ENCODE measurements around the gene STAP2.

The STAP2 gene

DNA sequence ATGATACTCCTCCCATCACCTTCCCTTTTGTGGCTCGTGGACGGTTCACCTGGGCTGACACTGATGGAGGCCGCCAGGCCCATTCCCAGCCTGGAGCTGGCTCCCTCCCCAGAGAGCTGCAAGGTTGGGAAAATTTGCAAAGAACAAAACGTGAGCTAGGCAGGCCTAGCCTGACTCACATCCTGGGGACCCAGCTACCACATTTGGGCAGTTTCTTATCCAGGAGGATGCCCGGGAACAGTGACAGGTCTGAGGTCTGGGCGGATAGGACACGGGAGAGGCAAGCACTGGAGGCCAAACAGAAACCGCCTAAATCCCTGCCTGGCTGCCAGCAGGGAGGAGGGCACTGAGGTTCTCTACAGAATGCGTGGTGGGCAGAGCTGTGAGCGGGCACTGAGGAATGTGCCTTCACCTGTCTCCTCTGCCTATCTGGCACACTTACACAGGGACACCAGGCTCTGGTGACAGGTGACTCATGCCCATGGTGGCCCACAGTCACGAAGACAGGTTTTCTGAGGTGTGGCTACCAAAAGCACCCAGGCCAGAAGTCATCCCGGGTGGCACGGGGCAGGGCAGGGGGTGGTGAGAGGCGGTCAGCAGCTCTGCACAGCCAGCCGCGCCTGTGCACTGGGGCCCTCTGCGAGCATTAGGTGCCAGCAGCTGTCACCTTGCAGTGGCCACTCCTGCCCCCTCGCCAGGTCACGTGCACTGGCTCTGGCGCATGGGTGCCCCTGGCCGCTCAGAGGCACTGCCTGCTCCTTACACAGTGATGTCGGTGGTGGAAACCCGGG, 38.6 kb upstream of the STAP2 start:
- TF ChIP-seq, protein P1, sequence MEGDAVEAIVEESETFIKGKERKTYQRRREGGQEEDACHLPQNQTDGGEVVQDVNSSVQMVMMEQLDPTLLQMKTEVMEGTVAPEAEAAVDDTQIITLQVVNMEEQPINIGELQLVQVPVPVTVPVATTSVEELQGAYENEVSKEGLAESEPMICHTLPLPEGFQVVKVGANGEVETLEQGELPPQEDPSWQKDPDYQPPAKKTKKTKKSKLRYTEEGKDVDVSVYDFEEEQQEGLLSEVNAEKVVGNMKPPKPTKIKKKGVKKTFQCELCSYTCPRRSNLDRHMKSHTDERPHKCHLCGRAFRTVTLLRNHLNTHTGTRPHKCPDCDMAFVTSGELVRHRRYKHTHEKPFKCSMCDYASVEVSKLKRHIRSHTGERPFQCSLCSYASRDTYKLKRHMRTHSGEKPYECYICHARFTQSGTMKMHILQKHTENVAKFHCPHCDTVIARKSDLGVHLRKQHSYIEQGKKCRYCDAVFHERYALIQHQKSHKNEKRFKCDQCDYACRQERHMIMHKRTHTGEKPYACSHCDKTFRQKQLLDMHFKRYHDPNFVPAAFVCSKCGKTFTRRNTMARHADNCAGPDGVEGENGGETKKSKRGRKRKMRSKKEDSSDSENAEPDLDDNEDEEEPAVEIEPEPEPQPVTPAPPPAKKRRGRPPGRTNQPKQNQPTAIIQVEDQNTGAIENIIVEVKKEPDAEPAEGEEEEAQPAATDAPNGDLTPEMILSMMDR (IDR thresholded peaks at IDR 0.05; ENCODE audit: low read depth, low read length), result no peak

DNA sequence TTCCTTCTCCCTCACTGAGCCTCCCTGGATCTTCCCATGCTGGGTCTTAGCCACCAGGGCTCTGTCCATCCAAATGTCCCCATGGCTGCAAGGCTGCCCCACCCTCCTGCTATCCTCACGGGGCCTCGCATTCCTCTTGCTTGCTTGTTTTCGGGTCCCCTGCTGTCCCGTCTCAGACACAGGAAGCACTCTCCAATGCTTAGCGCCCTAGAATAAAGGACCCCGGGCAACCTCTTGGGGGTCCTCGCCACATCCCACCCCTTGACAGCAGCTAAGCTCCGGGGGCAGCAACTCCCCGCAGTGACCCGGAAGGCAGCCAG, 38.0 kb upstream of the STAP2 start:
- TF ChIP-seq, protein P1 (IDR thresholded peaks at IDR 0.05; ENCODE audit: low read depth, low read length), result no peak
- no peak overlapping the region for H3K4me3 ChIP-seq (ENCODE audit: low read depth, low read length)

More for the DNA sequence above, 38.6 kb upstream of the STAP2 start:
- no peak overlapping the region for H3K4me3 ChIP-seq (ENCODE audit: low read depth, low read length)

DNA sequence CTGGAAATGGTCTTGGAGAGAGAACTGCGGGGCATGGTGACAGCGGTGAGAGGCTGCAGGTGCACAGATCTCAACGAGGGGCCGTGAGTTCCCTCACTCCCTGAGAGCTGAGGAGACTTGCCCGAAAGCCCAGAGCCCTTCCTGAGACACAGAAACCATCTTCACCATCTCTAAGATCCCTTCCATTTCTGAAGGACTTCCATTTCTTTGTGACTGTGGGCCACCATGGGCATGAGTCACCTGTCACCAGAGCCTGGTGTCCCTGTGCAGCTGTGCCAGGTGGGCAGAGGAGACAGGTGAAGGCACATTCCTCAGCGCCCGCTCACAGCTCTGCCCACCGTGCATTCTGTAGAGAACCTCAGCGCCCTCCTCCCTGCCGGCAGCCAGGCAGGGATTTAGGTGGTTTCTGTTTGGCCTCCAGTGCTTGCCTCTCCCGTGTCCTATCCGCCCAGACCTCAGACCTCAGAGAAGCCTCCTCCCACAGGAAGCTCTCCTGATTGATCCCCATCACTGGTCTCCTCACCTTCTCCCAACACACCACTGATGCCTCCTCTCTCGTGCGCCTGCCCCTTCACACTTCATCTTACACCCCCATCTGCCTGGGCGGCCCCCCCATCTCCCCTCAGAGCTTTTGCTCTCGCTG, 37.5 kb upstream of the STAP2 start:
- TF ChIP-seq, protein P1 (IDR thresholded peaks at IDR 0.05; ENCODE audit: low read depth, low read length), result no peak
- H3K4me3 ChIP-seq (ENCODE audit: low read depth, low read length), result no peak overlapping the region

DNA sequence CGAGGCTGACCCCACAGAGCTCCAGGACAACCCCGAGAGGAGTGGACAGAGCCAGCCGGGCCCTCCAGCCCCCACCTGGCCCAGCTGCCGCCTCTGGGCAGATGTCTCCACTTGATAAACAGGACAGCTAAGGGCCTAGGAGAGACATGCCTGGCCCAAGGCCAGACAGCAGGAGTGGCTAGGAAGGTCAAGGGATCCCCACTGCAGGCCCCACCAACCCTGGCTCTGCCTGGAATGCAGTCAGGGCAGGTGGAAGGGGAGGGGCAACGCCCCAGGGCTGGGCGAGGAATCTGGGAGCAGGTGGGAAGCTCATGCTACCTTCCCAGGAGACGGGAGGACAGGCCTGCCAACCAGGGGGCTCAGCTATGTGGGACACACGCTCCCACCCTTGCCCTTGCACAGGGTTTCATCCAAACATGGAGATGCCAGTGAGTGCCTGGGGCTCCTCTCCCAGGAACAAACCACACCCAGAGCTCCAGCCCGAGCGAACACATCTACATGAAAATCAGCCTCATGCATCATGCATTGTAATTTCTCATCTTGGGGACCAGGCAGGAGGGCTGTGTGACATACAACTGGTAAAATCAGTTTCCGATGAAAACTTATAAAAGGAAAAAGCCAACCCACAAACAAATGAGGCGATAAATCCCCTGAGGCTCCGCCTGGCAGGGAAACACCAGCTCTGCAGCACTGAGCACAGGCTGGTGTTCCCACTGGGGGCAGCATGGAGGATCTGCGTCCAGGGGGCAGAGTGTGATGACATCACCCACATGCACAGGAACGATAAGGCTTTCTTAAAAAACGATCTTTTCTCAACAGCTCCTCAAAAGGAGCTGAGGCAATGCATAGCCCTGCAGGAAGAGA, 36.8 kb upstream of the STAP2 start:
- H3K4me3 ChIP-seq (ENCODE audit: low read depth, low read length), result no peak overlapping the region
- TF ChIP-seq, protein P1 (IDR thresholded peaks at IDR 0.05; ENCODE audit: low read depth, low read length), result peak; percentile 43

DNA sequence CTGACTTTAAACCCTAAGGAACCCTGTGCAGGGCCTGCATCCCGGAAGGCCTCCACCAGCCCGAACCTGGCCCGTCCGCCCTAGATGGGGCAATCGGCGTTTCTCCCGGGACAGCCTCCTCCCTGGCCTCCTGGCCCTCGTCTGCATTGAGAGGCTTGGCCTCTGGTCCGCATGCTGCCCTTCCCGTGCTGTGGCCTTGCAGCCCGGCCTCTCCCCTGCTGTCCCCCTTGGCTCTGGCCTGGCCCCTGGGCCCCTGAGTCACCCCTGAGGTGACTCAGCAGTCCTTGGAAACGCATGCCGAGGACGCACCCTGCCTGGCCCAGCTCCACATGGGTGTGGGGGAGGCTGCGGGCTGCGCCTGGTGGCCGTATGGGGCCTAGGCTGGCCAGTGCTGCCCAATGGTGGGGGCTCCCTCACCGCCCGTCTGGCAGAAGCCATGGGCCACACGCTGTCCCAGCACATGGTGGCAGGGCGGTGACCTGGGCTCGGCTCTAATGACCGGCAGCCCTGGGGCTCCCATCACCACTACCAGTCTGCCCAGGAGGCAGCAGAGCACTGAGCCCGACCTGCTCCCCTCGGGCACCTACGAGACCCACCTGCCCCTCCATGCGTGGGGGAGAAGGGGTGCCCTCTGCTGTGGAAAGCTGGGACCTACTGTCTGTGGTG, 36.0 kb upstream of the STAP2 start:
- TF ChIP-seq, protein P1 (IDR thresholded peaks at IDR 0.05; ENCODE audit: low read depth, low read length), result no peak
- H3K4me3 ChIP-seq (ENCODE audit: low read depth, low read length), result peak overlapping the region; percentile 8; the same call in 1 of the 2 replicates

DNA sequence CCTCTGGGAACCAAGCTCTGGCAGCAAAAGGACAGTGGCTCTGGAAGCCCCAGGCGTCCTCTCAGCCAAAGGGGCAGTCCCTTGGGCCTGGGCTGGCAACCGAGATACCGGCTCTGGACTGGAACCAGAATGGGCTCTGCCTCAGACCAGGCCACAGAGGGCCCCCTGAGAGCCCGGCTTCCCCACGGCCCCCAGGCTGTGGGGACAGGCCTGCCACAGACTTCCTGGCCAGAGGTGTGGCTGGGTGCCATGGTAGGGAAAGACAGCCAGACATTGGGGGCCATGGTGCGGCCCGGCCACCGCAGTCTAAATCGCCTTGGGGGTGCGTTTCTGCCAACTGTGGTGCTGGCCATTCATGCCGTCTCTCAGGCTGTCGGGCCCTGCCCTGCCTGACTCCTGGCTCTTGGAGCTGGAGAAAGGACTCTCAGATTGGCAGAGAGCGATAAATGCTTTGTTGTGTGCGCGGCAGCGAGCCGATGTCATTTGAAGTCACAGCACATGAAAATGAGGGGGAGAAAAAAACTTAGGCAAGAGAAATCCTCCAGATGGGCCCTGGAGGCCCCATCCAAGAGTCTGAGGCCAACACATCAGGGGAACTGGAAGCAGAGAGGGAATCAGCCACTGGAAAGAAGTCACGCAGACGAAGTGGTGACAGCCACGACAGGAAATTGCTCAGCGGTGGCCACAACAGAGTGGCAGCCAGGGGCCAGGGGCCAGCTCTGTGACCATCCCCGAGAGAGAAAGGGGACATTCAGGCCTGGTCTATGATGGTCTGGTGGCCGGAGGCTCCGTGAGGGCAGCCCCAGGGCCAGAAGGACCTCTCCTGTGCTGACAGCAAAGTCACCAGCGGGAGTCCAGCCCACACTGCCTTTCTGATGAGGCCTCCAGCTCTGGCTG, 35.2 kb upstream of the STAP2 start:
- TF ChIP-seq, protein P1 (IDR thresholded peaks at IDR 0.05; ENCODE audit: low read depth, low read length), result no peak
- H3K4me3 ChIP-seq (ENCODE audit: low read depth, low read length), result peak overlapping the region; percentile 8; the same call in 1 of the 2 replicates

Measured in WI38 (cell line).